ENCODE measurements around the gene LAPTM5.

GRCh38 chr1:30742300-30742962, 15.1 kb downstream of the LAPTM5 start:
- TF ChIP-seq CTCF (IDR thresholded peaks at IDR 0.05) (no peak), POLR2A (IDR thresholded peaks at IDR 0.05) (no peak)

Measured in thyroid gland (tissue), 4 donors.